Measurements from ENCODE around the gene C6orf120. TPM values are rescaled to one million over a fixed set of nuclear protein-coding genes. Genes with fewer than 3 reads are reported as not detected.
"Not testable (repeated sequence)": the region's sequence is repeated elsewhere in the genome, so short reads cannot be mapped to it uniquely, and the experiment has no call there.

The C6orf120 gene
- total RNA-seq, 1 donor from 2014 or later = 24.3 TPM

DNA sequence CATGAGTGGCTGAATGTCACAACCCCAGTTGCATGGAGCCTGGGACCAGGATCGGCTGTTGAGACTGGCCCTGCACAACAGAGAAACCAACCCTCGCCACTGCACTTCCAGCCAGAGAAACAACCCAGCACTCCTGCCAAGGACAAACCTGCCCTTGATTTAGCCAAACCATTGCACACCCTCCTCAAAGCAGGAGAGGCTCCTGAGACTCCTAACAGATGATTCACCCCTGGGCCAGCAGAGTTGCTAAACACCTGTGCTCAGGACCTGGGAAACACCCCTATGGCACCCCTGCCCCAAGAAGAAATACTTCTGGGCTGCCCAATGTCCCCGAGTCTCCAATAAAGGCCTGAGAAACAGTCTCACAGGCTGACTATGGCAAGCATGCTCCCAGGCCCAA is 17.9 kb upstream of the C6orf120 start:
- DNase-seq = no peak

GRCh38 chr6:169685860-169686259 is 16.1 kb upstream of the C6orf120 start:
- no peak for DNase-seq

- no peak for DNase-seq
These were observed 12.6 kb upstream of the C6orf120 start for GRCh38 chr6:169689287-169689686.

DNA sequence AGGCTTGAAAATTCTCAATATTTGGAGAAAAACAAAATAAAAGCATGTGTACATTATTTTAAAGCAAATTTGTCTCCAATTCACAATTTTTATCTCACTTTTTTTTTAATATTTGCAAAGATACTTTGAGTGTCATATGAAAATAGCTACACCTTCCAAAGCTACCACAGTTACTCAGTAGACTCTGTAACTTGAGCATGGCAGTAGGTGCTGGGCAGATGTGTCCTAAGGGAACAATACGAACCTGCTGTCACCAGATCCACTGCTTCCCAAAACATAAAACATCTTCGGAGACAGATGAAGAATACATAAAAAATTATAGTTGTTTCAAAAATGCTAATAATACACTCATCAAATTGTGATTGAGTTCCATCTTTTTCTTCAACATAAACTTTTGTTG is 10.7 kb upstream of the C6orf120 start:
- no peak for DNase-seq

- DNase-seq = no peak
These were observed 9.4 kb upstream of the C6orf120 start for GRCh38 chr6:169692516-169692915.

- no peak for DNase-seq
These were observed 6.8 kb upstream of the C6orf120 start for GRCh38 chr6:169695131-169695530.

DNA sequence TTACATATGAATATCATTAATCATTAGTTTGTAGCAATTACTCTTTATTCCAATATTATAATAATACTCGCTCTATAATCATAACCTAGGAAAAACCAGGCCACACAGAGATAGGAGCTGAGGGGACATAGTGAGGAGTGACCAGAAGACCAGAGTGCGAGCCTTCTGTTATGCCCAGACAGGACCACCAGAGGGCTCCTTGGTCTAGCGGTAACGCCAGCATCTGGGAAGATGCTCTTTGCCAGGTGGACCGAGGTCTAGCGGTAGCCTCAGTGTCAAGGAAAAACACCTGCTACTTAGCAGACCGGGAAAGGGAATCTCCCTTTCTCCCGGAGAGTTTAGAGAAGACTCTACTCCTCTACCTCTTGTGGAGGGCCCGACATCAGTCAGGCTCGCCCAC is 4.8 kb upstream of the C6orf120 start:
- DNase-seq = not testable (repeated sequence)

DNA sequence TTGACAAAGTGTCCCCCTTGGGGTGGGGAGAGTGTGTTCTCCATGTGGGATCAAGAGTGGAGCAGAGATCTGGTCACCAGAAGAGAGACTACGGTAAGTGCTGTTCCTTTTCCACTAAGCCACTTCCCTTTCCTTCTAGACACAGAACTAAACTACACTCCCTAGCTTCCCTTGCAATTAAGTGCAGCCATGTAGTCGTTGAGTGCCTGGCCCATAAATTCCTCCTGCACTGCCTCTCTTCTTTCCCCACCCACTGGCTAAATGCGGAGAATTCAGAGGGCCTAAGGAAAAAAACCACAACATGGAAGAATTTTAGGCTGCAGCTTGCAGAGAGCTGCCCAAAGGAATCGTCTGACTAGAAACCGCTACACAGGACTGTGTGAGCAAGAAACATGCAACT is 1.6 kb upstream of the C6orf120 start:
- DNase-seq = no peak

GRCh38 chr6:169701311-169701953 is 494 bp upstream of the C6orf120 start:
- DNase-seq = no peak

DNA sequence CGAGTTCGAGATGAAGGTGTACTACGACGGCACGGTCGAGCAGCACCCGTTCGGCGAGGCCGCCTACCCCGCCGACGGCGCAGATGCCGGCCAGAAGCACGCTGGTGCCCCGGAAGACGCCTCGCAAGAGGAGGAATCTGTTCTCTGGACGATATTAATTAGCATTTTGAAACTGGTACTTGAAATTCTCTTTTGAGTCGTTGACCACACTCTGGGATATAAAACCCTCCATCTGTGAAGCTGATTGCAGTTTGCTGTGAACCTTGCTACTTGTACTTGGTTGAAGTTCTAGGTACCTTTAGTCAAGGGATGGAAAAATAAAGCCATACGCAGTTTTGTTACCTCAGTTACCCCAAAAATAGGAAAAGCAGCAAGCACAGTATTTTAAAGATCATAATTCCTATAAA is 917 bp downstream of the C6orf120 start:
- DNase-seq = no peak

- no peak for DNase-seq
These were observed 5.8 kb downstream of the C6orf120 start for GRCh38 chr6:169707772-169708171.

DNA sequence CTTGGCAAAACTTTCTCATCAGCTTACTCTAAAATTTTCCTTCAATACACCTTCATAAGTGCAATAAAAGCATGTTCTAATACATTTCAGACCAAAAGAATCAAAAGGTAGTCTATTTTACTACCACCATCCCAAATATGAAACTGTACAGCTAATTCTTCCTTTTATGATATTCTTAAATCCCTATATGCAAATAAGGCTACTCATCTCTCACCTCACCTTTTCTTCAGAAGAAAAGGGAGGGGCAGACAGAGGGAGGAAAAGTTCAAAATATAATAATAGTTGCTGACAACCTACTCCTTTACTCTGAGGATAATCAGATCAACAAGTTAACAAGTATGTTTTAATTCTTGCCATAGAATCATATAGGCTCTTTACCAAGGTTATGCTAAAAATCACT is 7.4 kb downstream of the C6orf120 start:
- no peak for DNase-seq

DNA sequence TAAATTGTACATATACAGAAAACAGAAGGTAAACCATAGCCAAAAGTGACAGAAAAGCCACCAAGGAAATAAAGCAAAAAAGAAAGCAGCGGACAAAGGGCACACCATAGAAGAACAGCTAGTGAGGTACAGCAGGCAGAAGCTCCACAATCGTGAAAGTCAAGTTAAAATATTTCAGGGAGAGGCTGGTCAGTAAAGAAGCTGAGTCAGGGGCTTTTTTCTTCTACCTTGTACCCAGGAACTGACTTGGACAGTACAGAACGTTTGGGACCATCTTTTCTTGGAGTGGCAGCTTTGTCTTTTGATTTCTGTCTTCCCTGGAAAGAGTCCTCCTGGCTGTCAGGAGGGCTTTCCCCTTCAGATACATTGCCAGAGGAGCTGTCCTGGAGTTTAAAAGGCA is 8.1 kb downstream of the C6orf120 start:
- DNase-seq = no peak

DNA sequence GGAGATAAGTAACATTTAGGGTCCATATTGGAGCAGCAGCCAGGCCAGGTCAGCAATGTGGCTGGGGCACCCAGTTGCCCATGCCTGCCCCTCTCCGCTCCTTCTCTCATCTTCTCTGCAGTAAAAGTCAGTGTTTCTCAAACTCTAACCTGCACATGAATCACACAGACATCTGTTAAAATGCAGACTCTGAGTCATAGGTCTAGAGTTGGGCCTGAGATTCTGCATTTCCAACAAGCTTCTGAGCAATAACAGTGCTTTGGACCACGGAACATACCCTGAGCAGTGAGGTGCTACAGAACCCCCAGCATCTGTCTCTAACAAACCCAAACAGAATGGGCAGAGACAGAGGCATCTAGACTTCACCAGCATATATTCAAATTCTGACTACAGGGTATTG is 12.3 kb downstream of the C6orf120 start:
- DNase-seq = no peak

- DNase-seq = no peak
These were observed 12.7 kb downstream of the C6orf120 start for GRCh38 chr6:169714595-169714994.

DNA sequence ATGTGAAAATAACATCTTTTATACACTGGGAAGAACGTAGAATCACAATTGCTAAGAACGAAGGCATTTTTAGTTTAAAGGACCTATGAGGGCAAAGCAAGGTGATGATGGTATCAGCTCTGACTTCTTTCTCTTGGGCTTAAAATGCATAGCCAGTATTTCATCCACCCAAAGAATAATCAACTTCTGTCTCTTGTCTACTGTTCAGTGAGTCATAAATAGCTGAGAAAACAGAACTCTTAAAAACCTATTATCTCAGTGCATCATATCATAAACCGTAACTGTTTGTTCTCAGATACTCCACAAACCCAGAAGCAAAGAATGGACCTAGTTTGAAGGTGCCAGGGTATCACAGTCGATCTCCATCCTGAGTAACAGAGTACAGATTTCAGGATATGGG is 17.2 kb downstream of the C6orf120 start:
- DNase-seq = no peak

GRCh38 chr6:169720207-169720855 is 18.4 kb downstream of the C6orf120 start:
- no peak for DNase-seq

DNA sequence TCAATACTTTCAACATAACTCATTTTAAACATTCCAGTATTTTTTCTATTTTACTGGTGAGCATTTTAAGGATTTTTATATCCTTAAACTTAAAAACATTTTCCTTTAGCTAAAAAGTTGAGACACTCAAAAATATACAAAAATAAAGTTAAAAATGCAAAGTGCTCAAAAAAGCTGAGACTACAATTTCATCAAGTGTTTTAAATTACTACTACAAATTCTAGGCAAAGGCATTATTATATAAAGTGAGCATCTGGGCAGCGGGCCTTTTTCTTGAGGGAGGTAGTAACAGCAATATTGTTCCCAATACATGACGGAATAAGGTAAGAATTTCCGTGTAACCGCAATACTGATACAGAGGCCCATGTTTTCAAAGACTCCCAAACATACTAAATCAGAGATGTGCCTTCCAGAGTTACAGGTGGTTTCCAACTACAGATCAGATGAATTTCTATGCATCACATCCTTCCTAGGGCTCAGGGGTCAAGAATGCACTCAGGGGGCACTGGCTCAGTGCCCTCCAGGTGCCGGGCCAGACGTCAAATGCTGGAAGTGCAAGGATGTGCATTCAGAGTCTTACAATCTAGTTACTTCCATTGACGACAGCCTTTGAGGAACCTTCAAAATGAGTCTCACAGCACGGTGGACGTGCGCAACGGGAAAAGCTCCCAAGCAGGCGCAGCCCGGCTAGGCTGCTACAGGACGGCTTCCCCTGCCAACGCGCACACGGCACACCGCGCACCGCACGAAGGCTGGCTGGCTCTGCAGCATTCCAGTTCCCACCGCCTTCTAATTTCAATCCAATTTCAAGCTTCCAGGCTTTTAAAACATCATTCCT is 20.7 kb downstream of the C6orf120 start:
- DNase-seq = peak; percentile 25

DNA sequence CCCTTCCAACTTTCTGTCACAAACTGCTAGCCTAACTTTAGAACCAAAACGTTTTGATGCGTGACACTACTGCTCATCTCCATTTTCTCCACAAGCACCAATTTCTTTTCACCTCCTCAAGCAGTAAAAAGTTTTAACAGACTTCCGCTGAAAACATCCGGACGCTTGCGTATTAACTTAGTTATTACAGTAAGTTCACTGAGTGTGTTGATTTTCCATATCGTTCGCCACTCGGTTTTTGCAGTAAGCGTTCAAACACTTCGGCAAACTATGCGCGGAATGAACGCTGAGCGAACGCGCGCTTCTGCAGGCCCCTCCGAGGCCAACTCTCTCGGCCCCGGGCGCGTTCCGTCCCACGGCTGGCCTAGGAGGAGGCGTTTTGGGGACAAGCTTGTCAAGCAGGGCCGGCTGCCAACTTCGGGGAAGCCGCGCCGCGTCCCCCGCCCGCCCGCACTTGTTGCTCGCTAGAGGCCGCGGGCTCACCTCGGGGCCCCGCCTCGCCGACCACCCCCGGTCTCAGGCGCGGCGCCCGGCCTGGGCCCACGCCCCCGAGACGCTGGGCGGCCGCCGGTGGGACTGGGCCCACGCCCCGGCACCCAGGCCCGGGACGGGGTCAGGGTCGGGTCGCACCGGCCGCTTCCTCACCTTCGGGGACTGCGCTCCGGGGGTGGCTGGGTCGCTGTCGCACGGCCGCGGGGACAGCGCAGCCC is 21.4 kb downstream of the C6orf120 start:
- DNase-seq = peak; percentile 45

GRCh38 chr6:169723991-169724493 is 22.1 kb downstream of the C6orf120 start:
- no peak for DNase-seq

DNA sequence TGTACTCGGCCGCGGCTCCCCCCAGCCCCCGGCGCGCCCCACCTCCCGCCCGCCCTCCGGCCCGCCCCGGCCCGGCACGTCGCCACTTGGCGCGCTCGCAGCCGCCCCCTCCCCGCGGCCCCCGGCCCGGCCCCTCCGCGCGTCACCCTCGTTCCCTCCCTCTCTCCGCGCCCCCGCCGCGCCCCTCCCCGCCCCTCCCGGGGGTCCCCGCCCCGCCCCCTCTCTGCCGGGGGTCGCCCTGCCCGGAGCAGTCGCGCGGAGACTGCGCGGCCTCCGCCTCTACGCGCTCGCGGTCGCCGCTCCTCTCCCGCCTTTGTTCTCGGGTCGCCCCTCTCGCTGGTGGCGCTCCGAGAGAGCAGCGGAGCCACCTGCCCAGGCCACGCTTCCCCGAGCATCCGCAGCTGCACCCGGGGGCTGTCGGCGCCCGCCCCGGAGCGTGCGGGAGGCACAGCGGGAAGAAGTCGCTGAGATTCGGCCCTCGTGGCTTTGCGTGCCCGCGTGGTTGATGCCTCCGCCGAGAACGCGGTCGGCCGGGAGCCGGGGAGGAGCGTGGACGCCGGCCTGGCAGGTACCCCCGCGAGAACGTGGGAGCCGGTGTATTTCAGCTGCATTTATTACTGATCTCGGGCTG is 22.7 kb downstream of the C6orf120 start, which contains the start of gene PHF10:
TSS of gene PHF10 (minus strand) at position 7 of the 631 bp plus-strand sequence. CDS start 569 bp downstream, outside the sequence.
- peak; percentile 63 for DNase-seq

Data from occipital lobe (tissue), 2 donors.